Suprapubic skin (tissue), 4 donors: ENCODE data around the gene CEP120. TPM values are rescaled to one million over a fixed set of nuclear protein-coding genes. Genes with fewer than 3 reads are reported as not detected.
A peak's percentile ranks its signal among the peaks of the same experiment; 100 is the strongest.
"Not testable (repeated sequence)": the region's sequence is repeated elsewhere in the genome, so short reads cannot be mapped to it uniquely, and the experiment has no call there.

Experiments used
- DNase-seq, 2 donors: peaks; one replicate each; pipeline ENCODE4 v3.0.0-alpha.2; 2019; ENCODE audit warnings: low spot score in 2 of 2
- H3K27ac ChIP-seq: fragments of 200-600 bp; sonication (generic); one replicate; pipeline ENCODE4 v1.5.1; 2019
- H3K27me3 ChIP-seq: fragments of 200-600 bp; sonication (generic); one replicate; pipeline ENCODE4 v1.5.1; 2019
- H3K36me3 ChIP-seq: fragments of 200-600 bp; sonication (generic); one replicate; pipeline ENCODE4 v1.5.1; 2019
- H3K4me1 ChIP-seq: fragments of 200-600 bp; sonication (generic); one replicate; pipeline ENCODE4 v1.5.1; 2019
- H3K4me3 ChIP-seq: fragments of 200-600 bp; sonication (generic); one replicate; pipeline ENCODE4 v1.5.1; 2019; ENCODE audit warnings: mild to moderate bottlenecking
- H3K9me3 ChIP-seq: fragments of 200-600 bp; sonication (generic); one replicate; pipeline ENCODE4 v1.5.1; 2019
- CTCF ChIP-seq, 2 donors: fragments of 200-600 bp in 1 of 2; fragments of 450-650 bp in 1 of 2; sonication (generic) in 1 of 2; IDR thresholded peaks; one replicate each; pipeline ENCODE4 v1.5.1; 2016 to 2019; ENCODE audit warnings: antibody characterized with exemption in 2 of 2, mild to moderate bottlenecking in 1 of 2, moderate library complexity in 1 of 2
- EP300 ChIP-seq: sonication (generic); formaldehyde crosslinking; IDR thresholded peaks from one replicate; pipeline ENCODE4 v1.6.1; 2017; ENCODE audit warnings: antibody characterized with exemption
- POLR2A ChIP-seq, 2 donors: fragments of 450-650 bp; IDR thresholded peaks; one replicate each; pipeline ENCODE4 v1.6.1; 2017; ENCODE audit warnings: antibody characterized with exemption in 2 of 2, mild to moderate bottlenecking in 2 of 2, moderate library complexity in 2 of 2
- POLR2AphosphoS5 ChIP-seq, 3 donors: sonication (generic); formaldehyde crosslinking; IDR thresholded peaks; one replicate each; pipeline ENCODE4 v1.6.1; 2017; ENCODE audit warnings: antibody characterized with exemption in 3 of 3
- WGBS: methylation state at CpG from one replicate; pipeline ENCODE4 v1.1.5; 2018; 5-methylcytosine and 5-hydroxymethylcytosine counted together
- total RNA-seq, 4 donors: library from RNA; depleted of rRNA; stranded (reverse); fragments of >200 nt; gene quantifications; one replicate each; pipeline ENCODE4 v1.1.0, GENCODE V29; 2016

The CEP120 gene
- total RNA-seq, 4 donors from 2014 or later: 5.7 to 18.3 (median 10.7) TPM

- no peak for DNase-seq
- Histone ChIP-seq H3K4me1 (peaks cover 28% of the 10 kb centered on the region), H3K36me3 (peaks cover 2% of the 10 kb centered on the region), H3K4me3 (peak overlapping the region; percentile 82), H3K27ac (peak overlapping the region; percentile 82), H3K9me3 (no peaks in the 10 kb centered on the region), H3K27me3 (no peaks in the 10 kb centered on the region)
- under 1% methylated on average over 27 of the region's 45 CpGs for WGBS
- TF ChIP-seq POLR2A (IDR thresholded peaks at IDR 0.05): no peak
- no peak for TF ChIP-seq CTCF (IDR thresholded peaks at IDR 0.05)
- no peak for TF ChIP-seq EP300
- TF ChIP-seq POLR2AphosphoS5 (IDR thresholded peaks at IDR 0.05): no peak
Measured at GRCh38 chr5:123422433-123423277, 548 bp downstream of the CEP120 start.

GRCh38 chr5:123421773-123422172 is 1.4 kb downstream of the CEP120 start:
- 11% methylated on average over 2 of the region's 2 CpGs for WGBS
- peaks cover 28% of the 10 kb centered on the region for H3K4me1 ChIP-seq
- H3K4me3 ChIP-seq: peak overlapping the region; percentile 82
- H3K27me3 ChIP-seq: no peaks in the 10 kb centered on the region
- TF ChIP-seq EP300: no peak
- no peak for TF ChIP-seq CTCF (IDR thresholded peaks at IDR 0.05)
- TF ChIP-seq POLR2AphosphoS5 (IDR thresholded peaks at IDR 0.05): no peak
- no peak for TF ChIP-seq POLR2A (IDR thresholded peaks at IDR 0.05)
- H3K9me3 ChIP-seq: no peaks in the 10 kb centered on the region
- H3K36me3 ChIP-seq: peaks cover 6% of the 10 kb centered on the region
- DNase-seq: no peak
- no peak overlapping the region for H3K27ac ChIP-seq

GRCh38 chr5:123414974-123415373 is 8.2 kb downstream of the CEP120 start:
- Histone ChIP-seq H3K27me3 (no peaks in the 10 kb centered on the region), H3K36me3 (peaks cover 47% of the 10 kb centered on the region), H3K27ac (no peak overlapping the region), H3K4me1 (no peaks in the 10 kb centered on the region), H3K9me3 (no peaks in the 10 kb centered on the region), H3K4me3 (no peak overlapping the region)
- no peak for TF ChIP-seq EP300
- TF ChIP-seq POLR2AphosphoS5 (IDR thresholded peaks at IDR 0.05): no peak
- no peak for TF ChIP-seq POLR2A (IDR thresholded peaks at IDR 0.05)
- TF ChIP-seq CTCF (IDR thresholded peaks at IDR 0.05): no peak
- DNase-seq: no peak

- H3K27ac ChIP-seq: no peak overlapping the region
- H3K36me3 ChIP-seq: peaks cover 48% of the 10 kb centered on the region
- WGBS: 94% methylated on average over 3 of the region's 3 CpGs
- H3K27me3 ChIP-seq: no peaks in the 10 kb centered on the region
- no peak overlapping the region for H3K4me3 ChIP-seq
- DNase-seq: no peak
- no peak for TF ChIP-seq POLR2AphosphoS5 (IDR thresholded peaks at IDR 0.05)
- H3K4me1 ChIP-seq: no peaks in the 10 kb centered on the region
- no peaks in the 10 kb centered on the region for H3K9me3 ChIP-seq
Measured at GRCh38 chr5:123412206-123412605, 11.0 kb downstream of the CEP120 start.

GRCh38 chr5:123401999-123402398 is 21.2 kb downstream of the CEP120 start:
- not testable (repeated sequence) for H3K27ac ChIP-seq, H3K27me3 ChIP-seq, H3K4me3 ChIP-seq, DNase-seq, H3K9me3 ChIP-seq, H3K4me1 ChIP-seq
- 100% methylated on average over 4 of the region's 12 CpGs for WGBS
- H3K36me3 ChIP-seq: peaks cover 45% of the 10 kb centered on the region

GRCh38 chr5:123401320-123401719 is 21.9 kb downstream of the CEP120 start:
- H3K4me3 ChIP-seq: no peak overlapping the region
- no peaks in the 10 kb centered on the region for H3K4me1 ChIP-seq
- H3K9me3 ChIP-seq: no peaks in the 10 kb centered on the region
- H3K27ac ChIP-seq: no peak overlapping the region
- WGBS: 99% methylated on average over 9 of the region's 15 CpGs
- no peaks in the 10 kb centered on the region for H3K27me3 ChIP-seq
- H3K36me3 ChIP-seq: peaks cover 52% of the 10 kb centered on the region
- TF ChIP-seq POLR2A (IDR thresholded peaks at IDR 0.05) (no peak), CTCF (IDR thresholded peaks at IDR 0.05) (no peak)
- DNase-seq: no peak

GRCh38 chr5:123400870-123401291 is 22.3 kb downstream of the CEP120 start:
- not testable (repeated sequence) for H3K27me3 ChIP-seq, H3K4me3 ChIP-seq, H3K9me3 ChIP-seq, H3K27ac ChIP-seq, H3K4me1 ChIP-seq, DNase-seq
- 98% methylated on average over 16 of the region's 23 CpGs for WGBS
- H3K36me3 ChIP-seq: peaks cover 56% of the 10 kb centered on the region
